ENCODE results near the gene IL25.

IL25 gene

DNA sequence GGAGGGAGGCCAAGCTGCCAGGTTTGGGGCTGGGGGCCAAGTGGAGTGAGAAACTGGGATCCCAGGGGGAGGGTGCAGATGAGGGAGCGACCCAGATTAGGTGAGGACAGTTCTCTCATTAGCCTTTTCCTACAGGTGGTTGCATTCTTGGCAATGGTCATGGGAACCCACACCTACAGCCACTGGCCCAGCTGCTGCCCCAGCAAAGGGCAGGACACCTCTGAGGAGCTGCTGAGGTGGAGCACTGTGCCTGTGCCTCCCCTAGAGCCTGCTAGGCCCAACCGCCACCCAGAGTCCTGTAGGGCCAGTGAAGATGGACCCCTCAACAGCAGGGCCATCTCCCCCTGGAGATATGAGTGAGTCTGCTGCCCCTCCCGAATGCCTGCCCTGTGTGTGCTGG is 432 bp downstream of the IL25 start:
- TF ChIP-seq FOXM1 (IDR thresholded peaks at IDR 0.05; ENCODE audit: borderline replicate concordance, low read depth) (no peak), EP300 (IDR thresholded peaks at IDR 0.05; ENCODE audit: borderline replicate concordance) (no peak), EGR1 (IDR thresholded peaks at IDR 0.05) (no peak), CEBPB (IDR thresholded peaks at IDR 0.05) (no peak), ZBTB7A (IDR thresholded peaks at IDR 0.05; ENCODE audit: low read depth) (no peak), TEAD4 (IDR thresholded peaks at IDR 0.05) (no peak), TAF1 (IDR thresholded peaks at IDR 0.05; ENCODE audit: low read depth) (no peak), RAD21 (IDR thresholded peaks at IDR 0.05; ENCODE audit: low read depth) (no peak), TCF12 (IDR thresholded peaks at IDR 0.05; ENCODE audit: low read depth) (no peak), CREB1 (IDR thresholded peaks at IDR 0.05; ENCODE audit: low read depth) (no peak), NFIC (IDR thresholded peaks at IDR 0.05) (no peak), YY1 (IDR thresholded peaks at IDR 0.05; ENCODE audit: low read depth) (no peak)
- TF ChIP-seq, protein P1, sequence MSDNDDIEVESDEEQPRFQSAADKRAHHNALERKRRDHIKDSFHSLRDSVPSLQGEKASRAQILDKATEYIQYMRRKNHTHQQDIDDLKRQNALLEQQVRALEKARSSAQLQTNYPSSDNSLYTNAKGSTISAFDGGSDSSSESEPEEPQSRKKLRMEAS (IDR thresholded peaks at IDR 0.05) = no peak
- TF ChIP-seq, protein P2, sequence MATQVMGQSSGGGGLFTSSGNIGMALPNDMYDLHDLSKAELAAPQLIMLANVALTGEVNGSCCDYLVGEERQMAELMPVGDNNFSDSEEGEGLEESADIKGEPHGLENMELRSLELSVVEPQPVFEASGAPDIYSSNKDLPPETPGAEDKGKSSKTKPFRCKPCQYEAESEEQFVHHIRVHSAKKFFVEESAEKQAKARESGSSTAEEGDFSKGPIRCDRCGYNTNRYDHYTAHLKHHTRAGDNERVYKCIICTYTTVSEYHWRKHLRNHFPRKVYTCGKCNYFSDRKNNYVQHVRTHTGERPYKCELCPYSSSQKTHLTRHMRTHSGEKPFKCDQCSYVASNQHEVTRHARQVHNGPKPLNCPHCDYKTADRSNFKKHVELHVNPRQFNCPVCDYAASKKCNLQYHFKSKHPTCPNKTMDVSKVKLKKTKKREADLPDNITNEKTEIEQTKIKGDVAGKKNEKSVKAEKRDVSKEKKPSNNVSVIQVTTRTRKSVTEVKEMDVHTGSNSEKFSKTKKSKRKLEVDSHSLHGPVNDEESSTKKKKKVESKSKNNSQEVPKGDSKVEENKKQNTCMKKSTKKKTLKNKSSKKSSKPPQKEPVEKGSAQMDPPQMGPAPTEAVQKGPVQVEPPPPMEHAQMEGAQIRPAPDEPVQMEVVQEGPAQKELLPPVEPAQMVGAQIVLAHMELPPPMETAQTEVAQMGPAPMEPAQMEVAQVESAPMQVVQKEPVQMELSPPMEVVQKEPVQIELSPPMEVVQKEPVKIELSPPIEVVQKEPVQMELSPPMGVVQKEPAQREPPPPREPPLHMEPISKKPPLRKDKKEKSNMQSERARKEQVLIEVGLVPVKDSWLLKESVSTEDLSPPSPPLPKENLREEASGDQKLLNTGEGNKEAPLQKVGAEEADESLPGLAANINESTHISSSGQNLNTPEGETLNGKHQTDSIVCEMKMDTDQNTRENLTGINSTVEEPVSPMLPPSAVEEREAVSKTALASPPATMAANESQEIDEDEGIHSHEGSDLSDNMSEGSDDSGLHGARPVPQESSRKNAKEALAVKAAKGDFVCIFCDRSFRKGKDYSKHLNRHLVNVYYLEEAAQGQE (IDR thresholded peaks at IDR 0.05; ENCODE audit: low read depth) = no peak
- TF ChIP-seq, protein P3, sequence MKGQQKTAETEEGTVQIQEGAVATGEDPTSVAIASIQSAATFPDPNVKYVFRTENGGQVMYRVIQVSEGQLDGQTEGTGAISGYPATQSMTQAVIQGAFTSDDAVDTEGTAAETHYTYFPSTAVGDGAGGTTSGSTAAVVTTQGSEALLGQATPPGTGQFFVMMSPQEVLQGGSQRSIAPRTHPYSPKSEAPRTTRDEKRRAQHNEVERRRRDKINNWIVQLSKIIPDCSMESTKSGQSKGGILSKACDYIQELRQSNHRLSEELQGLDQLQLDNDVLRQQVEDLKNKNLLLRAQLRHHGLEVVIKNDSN (IDR thresholded peaks at IDR 0.05) = no peak

DNA sequence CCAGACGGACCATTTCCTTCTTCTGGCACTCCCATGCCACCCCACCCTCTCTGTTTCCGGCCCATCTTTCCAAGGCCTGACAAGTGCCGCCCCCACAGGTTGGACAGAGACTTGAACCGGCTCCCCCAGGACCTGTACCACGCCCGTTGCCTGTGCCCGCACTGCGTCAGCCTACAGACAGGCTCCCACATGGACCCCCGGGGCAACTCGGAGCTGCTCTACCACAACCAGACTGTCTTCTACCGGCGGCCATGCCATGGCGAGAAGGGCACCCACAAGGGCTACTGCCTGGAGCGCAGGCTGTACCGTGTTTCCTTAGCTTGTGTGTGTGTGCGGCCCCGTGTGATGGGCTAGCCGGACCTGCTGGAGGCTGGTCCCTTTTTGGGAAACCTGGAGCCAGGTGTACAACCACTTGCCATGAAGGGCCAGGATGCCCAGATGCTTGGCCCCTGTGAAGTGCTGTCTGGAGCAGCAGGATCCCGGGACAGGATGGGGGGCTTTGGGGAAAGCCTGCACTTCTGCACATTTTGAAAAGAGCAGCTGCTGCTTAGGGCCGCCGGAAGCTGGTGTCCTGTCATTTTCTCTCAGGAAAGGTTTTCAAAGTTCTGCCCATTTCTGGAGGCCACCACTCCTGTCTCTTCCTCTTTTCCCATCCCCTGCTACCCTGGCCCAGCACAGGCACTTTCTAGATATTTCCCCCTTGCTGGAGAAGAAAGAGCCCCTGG is 3.1 kb downstream of the IL25 start:
- no peak for TF ChIP-seq YY1 (IDR thresholded peaks at IDR 0.05; ENCODE audit: low read depth)
- no peak for TF ChIP-seq TEAD4 (IDR thresholded peaks at IDR 0.05)
- TF ChIP-seq TCF12 (IDR thresholded peaks at IDR 0.05; ENCODE audit: low read depth) = no peak
- no peak for TF ChIP-seq NFIC (IDR thresholded peaks at IDR 0.05)
- TF ChIP-seq, protein P3 (IDR thresholded peaks at IDR 0.05) = no peak
- TF ChIP-seq, protein P1 (IDR thresholded peaks at IDR 0.05) = no peak
- TF ChIP-seq, protein P2 (IDR thresholded peaks at IDR 0.05; ENCODE audit: low read depth) = no peak
- no peak for TF ChIP-seq TAF1 (IDR thresholded peaks at IDR 0.05; ENCODE audit: low read depth)
- no peak for TF ChIP-seq EGR1 (IDR thresholded peaks at IDR 0.05)

DNA sequence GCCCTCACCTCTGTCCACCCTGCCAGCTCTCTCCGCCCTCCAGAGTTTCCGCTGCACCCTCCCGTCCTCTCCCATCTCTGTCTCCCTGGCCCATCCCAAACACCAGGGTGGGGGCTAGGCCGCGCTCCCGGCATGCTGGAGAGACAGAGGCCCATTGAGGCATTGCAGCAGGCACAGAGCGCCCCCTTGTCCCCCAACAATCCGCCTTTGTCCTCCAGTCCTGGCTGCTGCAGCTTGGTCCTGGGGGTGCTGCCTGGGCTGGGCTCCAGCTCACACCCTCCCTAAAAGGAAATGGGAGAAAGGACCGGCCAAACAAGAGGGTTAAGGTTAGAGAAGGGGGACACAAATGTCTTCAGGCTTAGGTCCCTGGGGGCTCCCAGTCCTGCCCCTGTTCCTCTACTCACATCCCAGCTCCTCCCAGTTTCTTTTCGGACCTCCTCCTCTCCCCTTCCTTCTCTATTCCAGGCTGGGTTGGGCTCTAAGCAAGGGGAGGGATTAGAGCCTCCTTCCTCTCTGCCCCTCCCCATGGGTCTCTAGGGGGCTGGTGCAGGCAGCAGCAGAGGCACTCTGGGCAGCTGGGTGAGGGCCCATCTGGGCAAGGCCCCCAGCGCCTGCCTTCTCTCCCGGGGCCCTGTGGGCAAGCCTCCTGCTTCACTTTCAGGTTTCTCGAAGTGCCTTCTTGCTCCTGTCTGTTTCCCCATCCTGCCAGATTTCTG is 4.0 kb downstream of the IL25 start, which contains the start of gene CMTM5:
Gene CMTM5 (plus strand): TSS at position 565 of the 716 bp plus-strand sequence. CDS start 206 bp downstream, outside the sequence.
- TF ChIP-seq CREB1 (IDR thresholded peaks at IDR 0.05; ENCODE audit: low read depth) (no peak), EGR1 (IDR thresholded peaks at IDR 0.05) (no peak), CEBPB (IDR thresholded peaks at IDR 0.05) (no peak), ZBTB7A (IDR thresholded peaks at IDR 0.05; ENCODE audit: low read depth) (no peak), EP300 (IDR thresholded peaks at IDR 0.05; ENCODE audit: borderline replicate concordance) (no peak), RAD21 (IDR thresholded peaks at IDR 0.05; ENCODE audit: low read depth) (no peak), FOXM1 (IDR thresholded peaks at IDR 0.05; ENCODE audit: borderline replicate concordance, low read depth) (no peak)
- TF ChIP-seq, protein P3 (IDR thresholded peaks at IDR 0.05) = no peak
- TF ChIP-seq, protein P1 (IDR thresholded peaks at IDR 0.05) = no peak

DNA sequence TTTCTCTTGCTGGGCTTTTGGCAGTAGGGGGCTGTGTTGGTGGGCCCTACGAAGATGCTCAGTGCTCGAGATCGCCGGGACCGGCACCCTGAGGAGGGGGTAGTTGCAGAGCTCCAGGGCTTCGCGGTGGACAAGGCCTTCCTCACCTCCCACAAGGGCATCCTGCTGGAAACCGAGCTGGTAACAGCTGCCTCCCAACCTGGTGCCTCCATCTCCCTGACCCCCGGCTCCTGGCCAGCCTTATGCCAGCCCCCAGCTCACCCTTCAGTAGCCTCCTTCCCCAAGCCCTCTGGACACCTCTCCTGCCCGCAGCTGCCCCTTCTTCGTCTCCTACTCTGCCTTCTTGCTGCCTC is 4.6 kb downstream of the IL25 start:
- TF ChIP-seq CREB1 (IDR thresholded peaks at IDR 0.05; ENCODE audit: low read depth) (no peak), EP300 (IDR thresholded peaks at IDR 0.05; ENCODE audit: borderline replicate concordance) (no peak), TEAD4 (IDR thresholded peaks at IDR 0.05) (no peak), YY1 (IDR thresholded peaks at IDR 0.05; ENCODE audit: low read depth) (no peak), FOXM1 (IDR thresholded peaks at IDR 0.05; ENCODE audit: borderline replicate concordance, low read depth) (no peak), CEBPB (IDR thresholded peaks at IDR 0.05) (no peak), TAF1 (IDR thresholded peaks at IDR 0.05; ENCODE audit: low read depth) (no peak), RAD21 (IDR thresholded peaks at IDR 0.05; ENCODE audit: low read depth) (no peak), EGR1 (IDR thresholded peaks at IDR 0.05) (no peak), TCF12 (IDR thresholded peaks at IDR 0.05; ENCODE audit: low read depth) (no peak), NFIC (IDR thresholded peaks at IDR 0.05) (no peak), ZBTB7A (IDR thresholded peaks at IDR 0.05; ENCODE audit: low read depth) (no peak)
- TF ChIP-seq, protein P2 (IDR thresholded peaks at IDR 0.05; ENCODE audit: low read depth) = no peak
- TF ChIP-seq, protein P1 (IDR thresholded peaks at IDR 0.05) = no peak
- TF ChIP-seq, protein P3 (IDR thresholded peaks at IDR 0.05) = no peak
